ENCODE data around the gene GPN2.

GPN2 gene

DNA sequence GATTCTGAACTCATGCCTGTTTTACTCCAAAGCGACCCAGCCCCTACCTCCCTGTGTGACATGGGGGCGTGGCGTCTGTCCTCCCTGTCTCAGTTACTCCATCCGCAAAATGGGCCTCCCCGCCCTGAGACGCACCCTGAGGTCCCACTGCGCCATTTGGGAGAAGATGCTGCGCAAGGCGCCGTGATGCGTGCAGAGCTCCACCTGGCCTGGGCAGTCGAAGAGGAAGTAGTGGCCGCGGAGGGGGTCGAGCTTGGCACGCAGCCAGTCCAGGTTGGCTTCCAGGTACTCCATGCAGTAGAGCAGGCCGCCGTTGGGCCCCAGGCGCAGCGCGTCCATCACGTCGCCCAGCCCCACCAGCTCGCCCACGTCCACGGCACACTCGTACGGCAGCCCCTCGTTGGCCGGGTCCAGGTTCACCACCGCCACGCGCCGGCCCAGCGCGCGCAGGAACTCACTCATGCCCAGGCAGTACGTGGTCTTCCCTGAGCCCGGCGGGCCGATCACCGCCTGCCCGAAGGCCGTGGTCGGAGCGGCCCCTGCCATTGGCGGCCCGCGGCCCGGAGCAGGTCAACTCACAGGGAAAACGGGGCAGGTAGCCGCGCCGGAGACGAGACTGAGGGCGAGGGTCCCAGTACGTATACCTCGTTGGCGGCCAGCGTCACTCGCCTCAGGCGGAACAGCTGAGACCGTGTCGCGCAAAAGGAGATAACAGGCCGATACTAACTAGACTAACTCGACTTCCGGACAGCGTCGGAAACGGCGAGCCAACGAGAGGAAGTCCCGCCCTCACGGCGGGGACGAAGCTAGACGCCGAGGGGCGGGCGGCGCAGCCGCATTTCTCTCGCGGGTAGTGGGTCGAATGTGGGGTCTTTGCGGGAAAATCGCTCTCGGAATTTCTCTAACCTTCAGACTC, at the start of gene GPN2:
GPN2 (minus strand) TSS at position 733 of the 916 bp plus-strand sequence; CDS start at position 546, 187 bp downstream.
- Histone ChIP-seq H3K4me3 (peak within 1 kb of the TSS; percentile 91), H3K36me3 (peaks cover 78% of the 10 kb centered on the region), H3K4me1 (peaks cover 25% of the 10 kb centered on the region), H3K4me2 (peak within 1 kb of the TSS; percentile 84), H3K9ac (peak within 1 kb of the TSS; percentile 90), H3K27ac (peak within 1 kb of the TSS; percentile 81), H3K27me3 (no peaks in the 10 kb centered on the region), H3K9me3 (no peaks in the 10 kb centered on the region), H4K20me1 (peaks cover 46% of the 10 kb centered on the region)
- TF ChIP-seq Cebpa-rat (IDR thresholded peaks at IDR 0.05) = no peak

DNA sequence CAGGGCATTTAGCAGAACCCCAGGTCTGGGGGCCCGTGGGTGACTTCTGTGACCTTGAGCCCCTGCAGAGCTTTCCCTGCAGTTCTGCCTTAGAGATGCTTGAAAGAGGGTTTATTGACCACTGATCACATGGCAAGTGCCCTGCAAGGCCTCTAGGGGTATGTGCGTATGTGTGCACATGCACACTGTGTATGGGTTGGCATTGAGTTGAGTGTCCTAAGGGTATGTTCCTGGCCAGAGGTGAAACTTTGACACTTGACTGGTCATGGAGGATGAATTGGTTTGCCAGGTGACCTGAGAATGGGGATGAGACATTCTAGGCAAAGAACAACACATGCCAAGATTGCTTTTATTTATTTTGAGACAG, 48.6 kb upstream of the GPN2 start:
- no peaks in the 10 kb centered on the region for H3K4me1 ChIP-seq

DNA sequence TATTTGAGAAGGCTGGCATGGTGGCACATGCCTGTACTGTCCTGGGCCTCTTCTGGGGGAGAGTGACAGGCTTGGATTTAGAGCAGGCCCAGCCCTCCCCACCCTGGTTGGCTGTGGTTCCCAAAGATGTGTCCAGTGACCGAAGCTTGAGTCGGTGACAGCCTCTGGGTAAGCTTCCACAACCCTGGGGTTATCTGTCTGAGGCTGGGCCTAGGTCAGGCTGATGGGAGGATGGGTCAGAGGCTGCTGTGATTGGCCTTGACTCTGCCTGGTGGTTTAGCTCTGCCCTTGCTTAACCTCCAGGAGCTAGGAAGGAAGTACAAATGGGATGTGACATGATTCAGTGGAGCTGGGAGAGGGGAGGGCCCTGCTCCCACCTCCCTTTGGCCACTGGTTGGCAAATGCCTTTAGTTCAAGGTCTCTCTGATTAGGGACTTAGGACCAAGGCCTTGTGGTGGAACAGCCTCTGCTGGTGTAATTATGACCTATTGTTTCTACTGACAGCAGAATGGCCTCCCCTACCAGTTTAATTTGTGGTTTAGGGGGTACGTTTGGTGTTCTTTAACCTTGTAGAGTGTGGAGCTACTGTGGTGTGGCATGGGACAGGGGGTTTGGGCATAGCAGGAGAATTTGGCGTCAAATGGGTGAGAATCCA, 48.0 kb upstream of the GPN2 start:
- no peaks in the 10 kb centered on the region for H3K27me3 ChIP-seq
- no peak for TF ChIP-seq Cebpa-rat (IDR thresholded peaks at IDR 0.05)
- H3K9ac ChIP-seq = no peak overlapping the region
- no peak overlapping the region for H3K27ac ChIP-seq
- H3K4me3 ChIP-seq = no peak overlapping the region
- peaks cover 83% of the 10 kb centered on the region for H4K20me1 ChIP-seq
- H3K4me1 ChIP-seq = no peaks in the 10 kb centered on the region
- H3K36me3 ChIP-seq = peaks cover 98% of the 10 kb centered on the region
- no peak overlapping the region for H3K4me2 ChIP-seq
- H3K9me3 ChIP-seq = no peaks in the 10 kb centered on the region

More for the DNA sequence above, 48.6 kb upstream of the GPN2 start:
- Histone ChIP-seq H3K27me3 (no peaks in the 10 kb centered on the region), H4K20me1 (peaks cover 85% of the 10 kb centered on the region), H3K36me3 (peaks cover 98% of the 10 kb centered on the region), H3K27ac (no peak overlapping the region), H3K9ac (no peak overlapping the region), H3K9me3 (no peaks in the 10 kb centered on the region), H3K4me3 (no peak overlapping the region), H3K4me2 (no peak overlapping the region)
- TF ChIP-seq Cebpa-rat (IDR thresholded peaks at IDR 0.05) = no peak

DNA sequence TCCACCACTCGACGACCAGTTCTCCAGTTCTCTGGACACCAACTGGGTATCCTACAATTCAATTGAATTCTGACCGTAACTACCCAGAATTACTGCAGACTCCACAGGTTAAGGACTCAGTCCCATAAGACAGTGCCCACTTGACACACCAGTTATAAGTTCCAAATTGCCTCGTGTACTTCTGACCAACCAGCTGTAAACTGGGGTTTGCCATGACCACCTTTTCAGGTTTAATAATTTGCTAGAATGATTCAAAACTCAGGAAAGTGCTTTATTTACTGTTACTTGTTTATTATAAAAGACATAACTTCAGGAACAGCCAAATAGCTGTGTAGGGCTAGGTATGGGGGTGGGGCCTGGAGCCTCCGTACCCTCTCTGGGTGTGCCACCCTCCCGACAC, 46.7 kb upstream of the GPN2 start:
- Histone ChIP-seq H3K27ac (no peak overlapping the region), H3K4me1 (no peaks in the 10 kb centered on the region), H3K4me2 (no peak overlapping the region), H3K36me3 (peaks cover 98% of the 10 kb centered on the region), H4K20me1 (peaks cover 86% of the 10 kb centered on the region), H3K27me3 (no peaks in the 10 kb centered on the region), H3K9ac (no peak overlapping the region), H3K4me3 (no peak overlapping the region), H3K9me3 (no peaks in the 10 kb centered on the region)
- no peak for TF ChIP-seq Cebpa-rat (IDR thresholded peaks at IDR 0.05)

DNA sequence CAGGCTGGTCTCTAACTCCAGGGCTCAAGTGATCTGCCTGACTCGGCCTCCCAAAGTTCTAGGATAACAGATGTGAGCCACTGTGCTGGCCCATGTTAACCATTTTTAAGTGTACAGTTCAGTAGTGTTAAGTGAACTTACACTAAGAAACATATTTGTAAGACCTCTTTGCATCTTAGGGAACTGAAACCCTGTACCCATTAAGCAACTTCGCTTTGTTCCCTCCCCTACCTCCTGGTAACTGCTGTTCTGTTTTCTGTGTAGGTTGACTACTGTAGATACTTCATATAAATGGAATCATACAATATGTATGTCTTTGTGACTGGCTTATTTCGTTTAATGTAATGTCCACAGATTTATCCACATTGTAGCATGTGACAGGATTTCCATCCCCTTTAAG, 42.4 kb upstream of the GPN2 start:
- no peak overlapping the region for H3K4me3 ChIP-seq
- H3K27ac ChIP-seq = no peak overlapping the region
- peaks cover 98% of the 10 kb centered on the region for H3K36me3 ChIP-seq
- H3K9me3 ChIP-seq = no peaks in the 10 kb centered on the region
- no peaks in the 10 kb centered on the region for H3K27me3 ChIP-seq
- no peak overlapping the region for H3K9ac ChIP-seq
- peaks cover 71% of the 10 kb centered on the region for H4K20me1 ChIP-seq
- TF ChIP-seq Cebpa-rat (IDR thresholded peaks at IDR 0.05) = no peak
- H3K4me2 ChIP-seq = no peak overlapping the region
- no peaks in the 10 kb centered on the region for H3K4me1 ChIP-seq

DNA sequence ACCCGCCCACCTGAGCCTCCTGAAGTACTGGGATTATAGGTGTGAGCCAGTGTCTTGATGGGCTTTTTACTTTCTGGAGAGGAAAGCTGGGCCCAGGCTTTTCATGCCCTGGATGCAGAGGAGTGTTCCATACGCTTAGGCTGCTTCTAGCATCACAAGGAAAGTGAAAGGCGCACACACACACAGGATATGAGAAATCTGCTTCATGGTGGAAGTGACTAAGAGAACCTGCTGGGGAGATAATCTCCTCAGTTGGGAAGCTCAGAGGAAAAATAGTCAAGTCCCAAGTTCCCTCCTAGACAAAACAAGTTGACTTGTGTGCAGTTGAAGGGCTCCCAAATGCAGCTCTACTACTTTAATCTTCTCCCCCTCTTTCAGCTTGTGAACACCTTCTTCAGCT, 33.6 kb upstream of the GPN2 start:
- Histone ChIP-seq H3K4me3 (no peak overlapping the region), H3K9ac (no peak overlapping the region), H3K4me1 (peaks cover 21% of the 10 kb centered on the region), H3K36me3 (peaks cover 59% of the 10 kb centered on the region), H3K4me2 (peak overlapping the region; percentile 97; the same call in 1 of the 2 replicates), H3K27ac (no peak overlapping the region), H4K20me1 (peaks cover 60% of the 10 kb centered on the region), H3K27me3 (no peaks in the 10 kb centered on the region), H3K9me3 (no peaks in the 10 kb centered on the region)
- no peak for TF ChIP-seq Cebpa-rat (IDR thresholded peaks at IDR 0.05)

DNA sequence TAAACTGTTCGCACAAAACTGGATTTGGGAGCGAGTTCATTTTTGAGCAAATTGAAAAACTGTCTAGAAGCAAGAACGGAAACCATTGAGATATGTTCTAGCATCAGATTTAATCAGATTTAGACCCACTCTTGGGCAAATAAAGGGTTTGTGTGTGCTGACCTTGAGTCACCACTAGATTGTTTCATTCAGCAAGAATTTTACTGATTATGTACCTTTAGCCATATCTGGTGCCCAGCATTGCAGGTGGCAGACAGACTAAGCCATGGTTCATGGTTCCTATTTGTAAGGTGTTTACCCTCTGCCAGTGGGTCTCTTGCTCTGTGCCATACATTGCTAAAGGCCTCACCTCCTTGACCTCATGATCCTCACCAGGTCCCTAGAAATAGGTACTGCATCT, 32.8 kb upstream of the GPN2 start:
- no peaks in the 10 kb centered on the region for H3K27me3 ChIP-seq
- peak overlapping the region; percentile 93 for H3K9ac ChIP-seq
- H4K20me1 ChIP-seq = peaks cover 52% of the 10 kb centered on the region
- H3K36me3 ChIP-seq = peaks cover 51% of the 10 kb centered on the region
- no peak overlapping the region for H3K27ac ChIP-seq
- peak overlapping the region; percentile 96 for H3K4me3 ChIP-seq
- no peak for TF ChIP-seq Cebpa-rat (IDR thresholded peaks at IDR 0.05)
- no peaks in the 10 kb centered on the region for H3K9me3 ChIP-seq
- H3K4me1 ChIP-seq = peaks cover 21% of the 10 kb centered on the region
- peak overlapping the region; percentile 97 for H3K4me2 ChIP-seq

DNA sequence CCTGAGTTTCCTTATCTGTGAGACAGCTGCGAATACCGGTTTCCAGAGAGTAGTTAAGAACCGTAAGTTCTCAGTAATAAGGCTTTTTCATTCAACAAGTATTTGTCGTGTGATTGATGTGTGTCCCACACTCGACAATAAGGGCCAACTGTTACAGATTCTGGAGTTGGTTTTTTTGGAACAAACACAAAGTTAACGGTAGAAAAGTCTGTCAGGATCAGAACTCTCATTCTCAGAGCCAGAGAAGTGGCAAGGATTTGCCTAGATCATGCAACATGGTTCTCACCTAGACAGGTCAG, 32.3 kb upstream of the GPN2 start:
- H3K27ac ChIP-seq = peak overlapping the region; percentile 90; the same call in 1 of the 2 replicates

DNA sequence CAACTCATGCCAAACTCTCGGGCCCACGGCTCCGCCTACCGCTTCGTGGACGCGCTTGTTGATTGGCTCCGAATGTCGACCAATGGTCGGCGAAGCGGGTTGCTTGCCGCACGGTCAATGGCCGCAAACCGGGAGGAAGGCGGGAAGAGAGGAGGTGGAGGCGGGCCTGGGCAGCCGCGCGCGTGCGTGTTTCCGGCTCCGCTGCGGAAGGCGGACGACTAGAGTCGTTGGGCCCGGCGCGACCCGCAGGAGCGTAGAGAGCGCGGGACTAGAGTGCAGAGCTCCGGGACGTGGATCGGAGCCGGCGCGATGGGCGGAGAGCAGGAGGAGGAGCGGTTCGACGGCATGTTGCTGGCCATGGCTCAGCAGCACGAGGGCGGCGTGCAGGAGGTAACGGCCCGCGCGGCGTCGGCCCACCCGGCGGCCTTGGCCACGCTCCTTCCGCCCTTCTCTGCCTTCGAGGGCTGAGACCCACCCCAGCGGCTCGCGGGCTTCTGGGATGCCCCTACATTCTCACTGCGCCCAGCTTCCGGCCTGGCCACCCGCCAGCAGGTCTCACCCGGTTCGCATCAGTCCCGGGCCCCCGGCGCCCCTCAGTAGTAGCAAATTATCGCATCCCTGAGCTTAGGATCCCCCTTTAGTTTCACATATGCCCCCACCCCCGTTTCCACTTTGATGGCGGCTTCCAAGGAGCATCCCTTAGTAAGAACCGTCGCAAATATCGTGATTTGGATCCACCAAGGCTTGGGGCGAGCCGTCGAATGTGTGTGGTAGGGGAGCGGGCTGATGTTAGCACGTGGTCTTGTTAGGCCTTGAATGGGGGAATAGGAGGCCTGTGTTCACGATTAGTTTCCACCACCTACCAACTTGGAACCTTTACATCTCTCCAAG, 31.7 kb upstream of the GPN2 start, which contains the start of gene NUDC:
NUDC (plus strand) TSS at position 204 of the 891 bp plus-strand sequence; CDS start at position 310, 106 bp downstream.
- Histone ChIP-seq H3K4me2 (peak within 1 kb of the TSS; percentile 97), H3K9ac (peak within 1 kb of the TSS; percentile 93), H3K36me3 (peaks cover 40% of the 10 kb centered on the region), H3K4me1 (peaks cover 21% of the 10 kb centered on the region), H3K4me3 (peak within 1 kb of the TSS; percentile 96), H3K9me3 (no peaks in the 10 kb centered on the region), H3K27me3 (no peaks in the 10 kb centered on the region), H3K27ac (peak within 1 kb of the TSS; percentile 90), H4K20me1 (peaks cover 41% of the 10 kb centered on the region)
- TF ChIP-seq Cebpa-rat (IDR thresholded peaks at IDR 0.05) = no peak

More for the DNA sequence above, 32.3 kb upstream of the GPN2 start:
- Histone ChIP-seq H3K36me3 (peaks cover 46% of the 10 kb centered on the region), H3K9me3 (no peaks in the 10 kb centered on the region), H3K4me3 (peak overlapping the region; percentile 96), H3K27me3 (no peaks in the 10 kb centered on the region), H3K4me1 (peaks cover 21% of the 10 kb centered on the region), H3K9ac (peak overlapping the region; percentile 93), H4K20me1 (peaks cover 47% of the 10 kb centered on the region), H3K4me2 (peak overlapping the region; percentile 97)
- TF ChIP-seq Cebpa-rat (IDR thresholded peaks at IDR 0.05) = no peak

Measured in BLaER1 (cell line).